Thyroid gland (tissue), 4 donors: ENCODE data around the gene SLITRK5.

ENCODE experiments used
- POLR2A ChIP-seq, 2 donors: fragments of 450-650 bp; IDR thresholded peaks; one replicate each; pipeline ENCODE4 v1.6.1; 2017; ENCODE audit warnings: antibody characterized with exemption in 2 of 2, mild to moderate bottlenecking in 2 of 2, moderate library complexity in 1 of 2
- TF ChIP-seq, protein P1 (sequence below), 6 experiments: fragments of 200-600 bp in 3 of 6; fragments of 450-650 bp in 3 of 6; sonication (generic) in 3 of 6; IDR thresholded peaks; one replicate each; pipeline ENCODE4 v1.5.1; 2016 to 2019; ENCODE audit warnings: antibody characterized with exemption in 6 of 6, mild to moderate bottlenecking in 2 of 6, inconsistent platforms in 1 of 6, moderate library complexity in 1 of 6

- TF ChIP-seq, protein P1, sequence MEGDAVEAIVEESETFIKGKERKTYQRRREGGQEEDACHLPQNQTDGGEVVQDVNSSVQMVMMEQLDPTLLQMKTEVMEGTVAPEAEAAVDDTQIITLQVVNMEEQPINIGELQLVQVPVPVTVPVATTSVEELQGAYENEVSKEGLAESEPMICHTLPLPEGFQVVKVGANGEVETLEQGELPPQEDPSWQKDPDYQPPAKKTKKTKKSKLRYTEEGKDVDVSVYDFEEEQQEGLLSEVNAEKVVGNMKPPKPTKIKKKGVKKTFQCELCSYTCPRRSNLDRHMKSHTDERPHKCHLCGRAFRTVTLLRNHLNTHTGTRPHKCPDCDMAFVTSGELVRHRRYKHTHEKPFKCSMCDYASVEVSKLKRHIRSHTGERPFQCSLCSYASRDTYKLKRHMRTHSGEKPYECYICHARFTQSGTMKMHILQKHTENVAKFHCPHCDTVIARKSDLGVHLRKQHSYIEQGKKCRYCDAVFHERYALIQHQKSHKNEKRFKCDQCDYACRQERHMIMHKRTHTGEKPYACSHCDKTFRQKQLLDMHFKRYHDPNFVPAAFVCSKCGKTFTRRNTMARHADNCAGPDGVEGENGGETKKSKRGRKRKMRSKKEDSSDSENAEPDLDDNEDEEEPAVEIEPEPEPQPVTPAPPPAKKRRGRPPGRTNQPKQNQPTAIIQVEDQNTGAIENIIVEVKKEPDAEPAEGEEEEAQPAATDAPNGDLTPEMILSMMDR (IDR thresholded peaks at IDR 0.05), result peak in 1 of 6 experiments; percentile 6
- TF ChIP-seq POLR2A (IDR thresholded peaks at IDR 0.05), result no peak
These were observed 9.7 kb upstream of the SLITRK5 start for GRCh38 chr13:87661471-87661870.
